HUES48 (cell line): ENCODE measurements around the gene HCRT.
"Not testable (repeated sequence)": the region's sequence is repeated elsewhere in the genome, so short reads cannot be mapped to it uniquely, and the experiment has no call there.

Source experiments
- H3K27ac ChIP-seq: one replicate; pipeline ENCODE4 v1.7.0; 2013; ENCODE audit warnings: low read depth, low read length, inconsistent platforms
- H3K27me3 ChIP-seq: 2 replicates; pipeline ENCODE4 v1.6.1; 2013; ENCODE audit warnings: mild to moderate bottlenecking, low read length; ENCODE audit not compliant: control insufficient read depth, insufficient read depth
- H3K36me3 ChIP-seq: 2 replicates; pipeline ENCODE4 v1.6.1; 2013; ENCODE audit warnings: low read length; ENCODE audit not compliant: control insufficient read depth, insufficient read depth
- H3K4me1 ChIP-seq: 2 replicates; pipeline ENCODE4 v1.6.1; 2013; ENCODE audit warnings: mild to moderate bottlenecking, low read length; ENCODE audit not compliant: control insufficient read depth, insufficient read depth
- H3K4me3 ChIP-seq: 2 replicates; pipeline ENCODE4 v1.5.1; 2013; ENCODE audit warnings: mild to moderate bottlenecking, low read depth, low read length
- H3K9ac ChIP-seq: 2 replicates; pipeline ENCODE4 v1.6.1; 2013; ENCODE audit warnings: mild to moderate bottlenecking, low read depth, low read length, moderate library complexity
- H3K9me3 ChIP-seq: 2 replicates; pipeline ENCODE4 v1.6.1; 2013; ENCODE audit warnings: low read length; ENCODE audit not compliant: control insufficient read depth, insufficient read depth

The HCRT gene

DNA sequence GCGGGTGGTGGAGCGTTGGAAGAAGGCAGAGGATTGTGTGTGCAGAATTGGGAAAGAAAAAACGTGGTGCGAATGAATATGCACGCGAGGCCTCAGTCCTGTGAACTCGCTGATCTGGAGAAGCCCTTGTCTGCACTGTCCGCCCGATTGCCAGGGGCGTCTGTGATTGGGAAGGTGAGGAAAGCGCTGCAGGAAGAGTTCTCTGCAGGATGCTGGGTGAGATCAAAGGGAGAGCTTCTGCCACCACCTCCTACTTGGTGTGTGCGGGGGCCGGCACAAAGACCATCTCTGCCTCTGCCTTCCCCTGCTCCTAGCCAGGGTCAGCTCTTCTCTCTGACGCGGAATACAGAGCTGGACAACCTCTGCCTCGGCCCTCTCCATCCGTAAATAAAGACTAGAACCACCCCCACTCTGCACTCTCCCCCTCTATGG lies 29.6 kb downstream of the HCRT start:
- H3K9me3 ChIP-seq: no peaks in the 10 kb centered on the region
- peak overlapping the region; percentile 89 for H3K4me3 ChIP-seq
- H3K27ac ChIP-seq: peak overlapping the region; percentile 50
- H3K36me3 ChIP-seq: peaks cover 4% of the 10 kb centered on the region; the same call in 1 of the 2 replicates
- H3K4me1 ChIP-seq: peaks cover 10% of the 10 kb centered on the region
- no peaks in the 10 kb centered on the region for H3K27me3 ChIP-seq
- H3K9ac ChIP-seq: peak overlapping the region; percentile 18; the same call in 1 of the 2 replicates

DNA sequence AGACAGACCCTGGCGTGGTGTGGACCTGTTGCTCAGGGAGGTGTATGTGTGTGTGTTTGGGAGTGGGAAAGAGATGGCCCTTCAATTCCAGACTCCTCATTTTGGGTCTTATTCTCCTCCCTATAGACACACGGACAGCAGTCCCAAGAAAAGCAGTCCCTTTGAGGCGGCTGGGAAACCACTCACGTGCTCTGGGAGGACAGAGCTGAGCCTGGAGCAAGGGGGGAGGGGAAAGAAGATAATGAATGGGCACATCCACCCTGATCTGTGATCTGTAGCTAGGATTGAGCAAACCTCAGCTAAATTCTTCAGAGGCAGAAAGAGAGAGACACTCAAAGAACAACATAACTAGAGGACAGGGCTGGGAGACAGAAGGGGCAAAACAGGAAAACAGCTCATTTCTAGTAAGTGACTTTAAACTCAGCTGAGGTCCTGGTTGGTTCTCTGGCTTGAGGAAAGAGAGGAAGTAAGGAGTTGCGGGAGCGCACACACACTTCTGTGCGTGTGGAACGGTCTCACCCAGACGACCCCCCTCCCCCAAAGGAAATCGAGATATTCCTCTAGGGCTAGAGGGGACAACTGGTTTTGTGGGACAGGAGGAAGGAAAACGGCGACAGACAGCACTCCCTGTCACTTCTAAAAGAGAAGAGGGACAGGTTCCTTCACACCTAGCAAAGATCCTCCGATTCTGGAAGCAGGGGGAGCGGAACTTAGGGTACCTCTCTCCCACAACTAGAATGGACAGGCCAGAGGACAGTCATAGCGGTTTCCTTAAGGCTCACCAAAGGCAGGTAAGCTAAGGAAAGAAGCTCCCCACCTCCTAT lies 31.1 kb downstream of the HCRT start:
- Histone ChIP-seq H3K36me3 (peaks cover 4% of the 10 kb centered on the region; the same call in 1 of the 2 replicates), H3K4me1 (peaks cover 10% of the 10 kb centered on the region), H3K9ac (peak overlapping the region; percentile 49), H3K27me3 (no peaks in the 10 kb centered on the region), H3K27ac (peak overlapping the region; percentile 74), H3K4me3 (peak overlapping the region; percentile 89), H3K9me3 (no peaks in the 10 kb centered on the region)

DNA sequence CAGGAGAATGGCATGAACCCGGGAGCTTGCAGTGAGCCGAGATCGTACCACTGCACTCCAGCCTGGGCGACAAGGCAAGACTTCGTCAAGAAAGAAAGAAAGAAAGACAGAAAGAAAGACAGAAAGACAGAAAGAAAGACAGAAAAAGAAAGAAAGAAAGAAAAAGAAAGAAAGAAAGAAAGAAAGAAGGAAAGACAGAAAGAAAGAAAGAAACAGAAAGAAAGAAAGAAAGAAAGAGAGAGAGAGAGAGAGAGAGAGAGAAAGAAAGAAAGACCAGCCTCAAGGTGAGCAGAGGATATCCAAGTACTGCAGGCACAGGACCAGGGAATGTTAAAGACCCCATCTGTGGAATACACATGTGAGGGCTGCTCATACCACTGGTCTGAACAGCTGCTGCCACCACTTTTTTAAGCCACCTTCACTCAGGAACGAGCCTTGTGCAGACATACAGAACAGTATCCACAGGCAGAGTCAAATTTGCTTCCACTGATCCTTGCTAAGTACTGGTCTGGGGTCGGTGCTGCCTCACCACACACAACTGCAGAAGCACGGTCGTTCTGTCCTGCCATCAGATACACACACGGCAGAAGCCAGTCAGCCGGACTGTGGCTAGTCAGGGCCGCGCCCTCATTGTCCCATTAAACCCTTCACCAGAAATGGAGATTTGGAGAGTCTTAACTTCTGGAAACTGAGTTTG lies 38.2 kb downstream of the HCRT start:
- Histone ChIP-seq H3K4me3 (no peak overlapping the region), H3K9me3 (no peaks in the 10 kb centered on the region), H3K27ac (no peak overlapping the region), H3K27me3 (no peaks in the 10 kb centered on the region), H3K9ac (no peak overlapping the region), H3K4me1 (no peaks in the 10 kb centered on the region), H3K36me3 (peaks cover 27% of the 10 kb centered on the region; the same call in 1 of the 2 replicates)

DNA sequence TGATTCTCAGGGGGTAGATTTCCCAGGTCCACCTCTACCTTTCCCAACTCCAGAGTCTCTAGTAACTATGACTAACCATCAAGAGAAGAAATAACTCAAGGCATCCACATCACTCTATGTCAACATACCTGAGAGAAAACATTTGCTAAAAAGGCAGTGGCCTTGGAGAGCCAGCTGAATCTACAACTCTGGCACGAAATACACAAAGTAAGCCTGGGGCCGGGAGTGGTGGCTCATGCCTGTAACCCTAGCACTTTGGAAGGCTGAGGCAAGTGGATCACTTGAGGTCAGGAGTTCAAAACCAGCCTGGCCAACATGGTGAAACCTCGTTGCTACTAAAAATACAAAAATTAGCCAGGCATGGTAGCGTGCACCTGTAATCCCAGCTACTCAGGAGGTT lies 42.1 kb downstream of the HCRT start:
- not testable (repeated sequence) for H3K27ac ChIP-seq, H3K9ac ChIP-seq
- peaks cover 32% of the 10 kb centered on the region; the same call in 1 of the 2 replicates for H3K36me3 ChIP-seq

DNA sequence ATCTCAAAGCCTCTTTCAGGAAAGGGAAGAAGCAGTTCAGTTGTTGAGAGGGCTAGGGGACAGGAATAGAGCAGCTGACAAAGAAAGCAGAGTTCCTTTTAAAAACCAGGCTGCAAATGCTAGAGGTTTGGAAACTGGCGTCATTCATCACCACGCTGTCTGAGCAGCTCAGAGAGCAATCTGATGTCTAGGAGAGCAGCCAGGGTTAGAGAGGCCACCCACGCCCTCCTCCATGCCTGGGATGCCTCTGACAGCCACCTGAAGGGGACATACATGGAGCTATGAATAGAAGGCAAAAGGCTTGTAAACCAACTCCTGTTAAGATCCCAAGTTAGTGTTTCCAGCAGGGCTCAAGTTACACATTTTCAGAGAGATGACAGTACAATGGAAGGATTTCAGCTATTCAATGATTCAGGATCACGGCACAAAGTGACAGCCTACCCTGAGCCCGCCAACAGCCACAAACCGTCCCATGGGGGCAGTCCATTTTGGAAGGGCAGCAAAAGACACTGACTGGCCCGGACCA lies 42.8 kb downstream of the HCRT start:
- Histone ChIP-seq H3K27ac (no peak overlapping the region), H3K4me1 (no peaks in the 10 kb centered on the region), H3K36me3 (peaks cover 30% of the 10 kb centered on the region; the same call in 1 of the 2 replicates)

More for the DNA sequence above, 42.1 kb downstream of the HCRT start:
- not testable (repeated sequence) for H3K4me1 ChIP-seq, H3K4me3 ChIP-seq, H3K9me3 ChIP-seq, H3K27me3 ChIP-seq

DNA sequence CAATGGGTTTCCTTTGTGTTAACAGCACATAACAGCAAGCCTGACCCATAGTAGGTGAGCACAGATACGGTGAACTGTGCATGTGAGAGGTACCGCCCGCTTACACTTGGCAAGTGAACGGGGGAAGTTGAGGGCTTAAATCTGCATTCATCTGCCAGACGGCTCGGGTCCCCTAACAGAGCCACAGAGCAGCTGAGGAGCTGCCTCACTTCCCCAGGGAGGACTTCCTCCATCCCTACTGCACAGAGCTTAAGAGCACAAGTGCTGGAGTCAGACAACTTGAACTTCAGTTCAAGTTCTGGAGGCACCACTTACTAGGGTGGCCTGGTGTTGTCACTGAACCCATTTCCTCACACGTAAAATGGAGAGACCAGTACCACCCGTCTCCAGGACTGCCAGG lies 43.9 kb downstream of the HCRT start:
- Histone ChIP-seq H3K27ac (no peak overlapping the region), H3K9me3 (no peaks in the 10 kb centered on the region), H3K4me1 (0 out of 2 replicates have a peak, but pooled peaks cover 2% of the 10 kb centered on the region), H3K27me3 (no peaks in the 10 kb centered on the region), H3K9ac (no peak overlapping the region), H3K36me3 (peaks cover 26% of the 10 kb centered on the region; the same call in 1 of the 2 replicates), H3K4me3 (no peak overlapping the region)

More for the DNA sequence above, 42.8 kb downstream of the HCRT start:
- H3K9ac ChIP-seq: no peak overlapping the region
- H3K9me3 ChIP-seq: no peaks in the 10 kb centered on the region
- H3K27me3 ChIP-seq: no peaks in the 10 kb centered on the region
- H3K4me3 ChIP-seq: no peak overlapping the region

DNA sequence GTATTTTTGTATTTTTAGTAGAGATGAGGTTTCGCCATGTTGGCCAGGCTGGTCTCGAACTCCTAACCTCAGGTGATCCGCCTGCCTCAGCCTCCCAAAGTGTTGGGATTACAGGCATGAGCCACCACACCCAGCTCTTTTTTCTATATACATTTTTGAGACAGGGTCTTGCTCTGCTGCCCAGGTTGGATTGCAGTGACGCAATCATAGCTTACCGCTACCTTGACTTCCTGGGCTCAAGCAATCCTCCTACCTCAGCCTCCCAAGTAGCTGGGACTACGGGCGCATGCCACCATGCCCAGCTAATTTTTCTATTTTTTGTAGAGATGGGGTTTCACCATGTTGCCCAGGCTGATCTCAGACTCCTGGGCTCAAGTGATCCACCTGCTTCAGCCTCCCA lies 44.6 kb downstream of the HCRT start:
- H3K27ac ChIP-seq, H3K4me1 ChIP-seq, H3K9me3 ChIP-seq, H3K27me3 ChIP-seq, H3K4me3 ChIP-seq, H3K9ac ChIP-seq: not testable (repeated sequence)
- peaks cover 26% of the 10 kb centered on the region; the same call in 1 of the 2 replicates for H3K36me3 ChIP-seq

DNA sequence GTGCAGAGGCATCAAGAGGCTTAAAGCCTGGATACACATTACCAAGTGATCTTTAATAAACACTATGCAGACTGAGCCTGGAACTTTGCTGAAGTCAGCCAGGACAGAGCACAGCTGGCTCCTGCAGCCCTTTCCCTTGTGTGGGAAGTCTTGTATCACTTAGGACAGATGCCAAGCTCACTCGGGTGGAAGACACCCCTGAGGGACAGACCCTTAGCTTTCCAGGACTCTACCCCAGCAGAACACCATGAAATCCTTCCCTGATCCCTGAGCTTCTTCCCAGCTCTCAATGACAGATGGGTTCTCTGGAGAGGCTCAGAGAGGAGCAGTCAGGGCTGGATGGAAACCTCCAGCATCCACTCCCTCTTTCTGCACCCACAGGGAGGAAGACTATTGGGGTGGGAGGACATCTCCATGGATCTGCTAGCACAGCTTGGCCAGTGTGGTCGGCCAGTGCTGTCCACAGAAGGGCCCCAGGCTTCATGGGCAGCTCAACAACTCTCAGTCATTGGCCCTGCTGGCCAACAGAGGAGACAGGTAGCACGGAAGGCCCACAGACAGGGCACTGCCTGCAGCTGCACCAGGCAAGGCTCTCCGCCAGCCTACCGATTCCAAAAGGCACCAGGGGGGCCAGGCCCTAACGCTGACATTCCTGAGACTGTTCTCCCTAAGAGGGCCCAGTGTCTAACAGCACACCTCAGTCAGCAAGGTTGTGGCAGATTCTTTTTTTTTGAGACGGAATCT lies 46.3 kb downstream of the HCRT start:
- Histone ChIP-seq H3K36me3 (peaks cover 22% of the 10 kb centered on the region; the same call in 1 of the 2 replicates), H3K4me1 (0 out of 2 replicates have a peak, but pooled peaks cover 14% of the 10 kb centered on the region)

DNA sequence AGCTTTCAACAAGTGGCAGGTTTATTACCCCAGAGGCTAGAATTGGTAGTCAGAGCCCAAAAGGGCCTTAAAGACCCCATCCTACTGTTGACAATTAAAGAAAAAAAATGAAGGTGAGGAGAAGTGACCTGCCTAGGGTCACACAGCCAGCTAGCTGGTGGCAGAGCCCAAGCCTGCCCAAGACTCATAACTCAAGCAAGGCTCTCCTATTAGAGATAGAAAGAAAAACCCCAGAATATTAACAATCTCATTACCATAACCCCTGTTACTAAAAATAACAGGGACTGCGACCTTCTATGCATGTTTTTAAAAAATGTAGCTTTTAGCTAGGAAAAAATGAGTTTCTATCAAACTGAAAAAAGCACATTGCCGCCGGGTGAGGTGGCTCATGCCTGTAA lies 48.6 kb downstream of the HCRT start:
- Histone ChIP-seq H3K27me3 (no peaks in the 10 kb centered on the region), H3K9ac (no peak overlapping the region), H3K9me3 (no peaks in the 10 kb centered on the region), H3K4me3 (no peak overlapping the region), H3K4me1 (0 out of 2 replicates have a peak, but pooled peaks cover 20% of the 10 kb centered on the region), H3K27ac (peak overlapping the region; percentile 59), H3K36me3 (peaks cover 12% of the 10 kb centered on the region; the same call in 1 of the 2 replicates)

More for the DNA sequence above, 46.3 kb downstream of the HCRT start:
- H3K4me3 ChIP-seq: no peak overlapping the region
- no peaks in the 10 kb centered on the region for H3K9me3 ChIP-seq
- no peaks in the 10 kb centered on the region for H3K27me3 ChIP-seq
- no peak overlapping the region for H3K9ac ChIP-seq
- H3K27ac ChIP-seq: no peak overlapping the region
